HEK293 (cell line): ENCODE results near the gene KIR3DL2.
"Not testable (repeated sequence)": the region's sequence is repeated elsewhere in the genome, so short reads cannot be mapped to it uniquely, and the experiment has no call there.

Experiments
- CTCF ChIA-PET: fragments of 350-600 bp; formaldehyde crosslinking; extraction: SDS; loops from one replicate; lab custom pipeline; 2021; ENCODE audit warnings: antibody characterized with exemption; lab: Yijun Ruan, JAX
- POLR2A ChIA-PET: fragments of 300-600 bp; formaldehyde crosslinking; extraction: SDS; loops from one replicate; lab custom pipeline; 2020; ENCODE audit warnings: antibody characterized with exemption, inconsistent platforms; lab: Yijun Ruan, JAX
- H3K27ac ChIP-seq: fragments of 200-500 bp; sonication (Bioruptor generic); 2 replicates; pipeline ENCODE4 v1.5.1; 2014; ENCODE audit warnings: low read depth, low read length, control low read depth, inconsistent platforms; ENCODE audit errors: extremely low read depth
- H3K36me3 ChIP-seq, 2 experiments: fragments of 200-500 bp in 1 of 2; sonication (Bioruptor generic) in 1 of 2; 1 replicate in 1 of 2; 2 replicates in 1 of 2; pipeline ENCODE4 v1.5.1; 2014 to 2017; ENCODE audit warnings: inconsistent platforms in 2 of 2, low read length in 2 of 2; ENCODE audit not compliant: control insufficient read depth in 2 of 2, insufficient read depth in 1 of 2
- H3K4me1 ChIP-seq: fragments of 200-500 bp; sonication (Bioruptor generic); 2 replicates; pipeline ENCODE4 v1.5.1; 2014; ENCODE audit warnings: mild to moderate bottlenecking, low read length, inconsistent platforms; ENCODE audit not compliant: control insufficient read depth, insufficient read depth
- H3K4me3 ChIP-seq: 2 replicates; pipeline ENCODE4 v1.5.1; 2011; ENCODE audit warnings: low read depth, mild to moderate bottlenecking, control low read depth, low read length, moderate library complexity
- H3K9me3 ChIP-seq: fragments of 200-500 bp; sonication (Bioruptor generic); 2 replicates; pipeline ENCODE4 v1.5.1; 2014; ENCODE audit warnings: low read depth, low read length, inconsistent platforms; ENCODE audit not compliant: control insufficient read depth, insufficient read depth
- GLI2 ChIP-seq: fragments of 450-650 bp; formaldehyde crosslinking; IDR thresholded peaks from 2 replicates; pipeline ENCODE4; 2017; ENCODE audit warnings: missing biosample characterization, missing genetic modification characterization, low read depth, borderline replicate concordance
- HOXA7 ChIP-seq: sonication (generic); formaldehyde crosslinking; IDR thresholded peaks from 2 replicates; pipeline ENCODE4 v1.8.1; 2022; ENCODE audit warnings: missing genetic modification reagents, borderline replicate concordance
- HOXC10 ChIP-seq: sonication (generic); formaldehyde crosslinking; IDR thresholded peaks from 2 replicates; pipeline ENCODE4 v1.8.1; 2023; ENCODE audit warnings: mild to moderate bottlenecking, missing genetic modification reagents
- HOXD13 ChIP-seq: sonication (generic); formaldehyde crosslinking; IDR thresholded peaks from 2 replicates; pipeline ENCODE4 v1.8.0; 2022; ENCODE audit warnings: missing genetic modification reagents, borderline replicate concordance
- SETDB1 ChIP-seq: IDR thresholded peaks from one replicate; pipeline ENCODE4 v1.6.1; 2017; ENCODE audit warnings: mild to moderate bottlenecking, low read length, moderate library complexity, mixed read lengths; ENCODE audit not compliant: insufficient read length
- ZNF121 ChIP-seq: fragments of 450-650 bp; formaldehyde crosslinking; IDR thresholded peaks from 2 replicates; pipeline ENCODE4 v1.5.1; 2016; ENCODE audit warnings: missing biosample characterization, missing genetic modification characterization
- ZNF184 ChIP-seq: fragments of 450-650 bp; IDR thresholded peaks from 2 replicates; pipeline ENCODE4 v1.5.1; 2018; ENCODE audit warnings: missing biosample characterization, mild to moderate bottlenecking, missing genetic modification characterization
- ZNF624 ChIP-seq: fragments of 450-650 bp; formaldehyde crosslinking; IDR thresholded peaks from 2 replicates; pipeline ENCODE4 v1.5.1; 2017; ENCODE audit warnings: missing biosample characterization, missing genetic modification characterization
- ZNF670 ChIP-seq: fragments of 450-650 bp; formaldehyde crosslinking; IDR thresholded peaks from 2 replicates; pipeline ENCODE4 v1.5.1; 2016; ENCODE audit warnings: missing biosample characterization, missing genetic modification characterization, low read depth
- ZNF677 ChIP-seq: fragments of 450-650 bp; IDR thresholded peaks from 2 replicates; pipeline ENCODE4 v1.5.0; 2018; ENCODE audit warnings: missing biosample characterization, mild to moderate bottlenecking, missing genetic modification characterization, moderate library complexity
- ZNF768 ChIP-seq: fragments of 450-650 bp; formaldehyde crosslinking; IDR thresholded peaks from 2 replicates; pipeline ENCODE4 v1.5.1; 2018; ENCODE audit warnings: missing biosample characterization, mild to moderate bottlenecking, missing genetic modification characterization
- ZNF830 ChIP-seq: fragments of 450-650 bp; IDR thresholded peaks from 2 replicates; pipeline ENCODE4 v1.5.0; 2018; ENCODE audit warnings: missing biosample characterization, missing genetic modification characterization, low read depth, mild to moderate bottlenecking, moderate library complexity
- ZSCAN30 ChIP-seq: fragments of 450-650 bp; IDR thresholded peaks from 2 replicates; pipeline ENCODE4 v1.5.1; 2018; ENCODE audit warnings: missing biosample characterization, mild to moderate bottlenecking, missing genetic modification characterization, moderate library complexity
- TF ChIP-seq, protein P1 (sequence below): fragments of 450-650 bp; formaldehyde crosslinking; IDR thresholded peaks from 2 replicates; pipeline ENCODE4 v1.5.1; 2016; ENCODE audit warnings: missing biosample characterization, missing genetic modification characterization, low read depth
- TF ChIP-seq, protein P2 (sequence below): fragments of 450-650 bp; IDR thresholded peaks from 2 replicates; pipeline ENCODE4 v1.5.1; 2018; ENCODE audit warnings: missing biosample characterization, missing genetic modification characterization
- TF ChIP-seq, protein P3 (sequence below): fragments of 450-650 bp; formaldehyde crosslinking; IDR thresholded peaks from 2 replicates; pipeline ENCODE4 v1.5.0; 2017; ENCODE audit warnings: missing biosample characterization, missing genetic modification characterization, borderline replicate concordance

The KIR3DL2 gene

DNA sequence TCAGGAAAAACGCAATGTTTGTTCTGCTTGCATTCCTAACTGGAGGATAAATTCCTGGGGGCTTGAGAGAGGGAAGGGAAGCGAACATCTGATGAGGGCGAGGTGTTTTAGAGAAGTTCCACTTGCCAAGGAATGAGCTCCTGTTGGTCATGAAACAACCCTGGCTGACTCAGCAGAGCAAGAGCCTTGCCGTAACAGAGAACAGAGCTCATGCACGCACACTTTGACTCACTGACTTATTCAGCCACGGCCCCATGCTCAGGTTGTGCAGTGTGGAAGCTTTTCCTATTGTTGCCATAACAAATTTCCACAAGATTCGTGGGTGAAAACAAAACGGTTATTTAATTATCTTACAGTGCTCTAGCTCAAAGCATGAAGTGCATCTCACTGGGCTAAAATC lies 7.1 kb upstream of the KIR3DL2 start:
- POLR2A ChIA-PET, H3K27ac ChIP-seq, H3K4me1 ChIP-seq, H3K4me3 ChIP-seq, H3K36me3 ChIP-seq, CTCF ChIA-PET, H3K9me3 ChIP-seq: not testable (repeated sequence)

DNA sequence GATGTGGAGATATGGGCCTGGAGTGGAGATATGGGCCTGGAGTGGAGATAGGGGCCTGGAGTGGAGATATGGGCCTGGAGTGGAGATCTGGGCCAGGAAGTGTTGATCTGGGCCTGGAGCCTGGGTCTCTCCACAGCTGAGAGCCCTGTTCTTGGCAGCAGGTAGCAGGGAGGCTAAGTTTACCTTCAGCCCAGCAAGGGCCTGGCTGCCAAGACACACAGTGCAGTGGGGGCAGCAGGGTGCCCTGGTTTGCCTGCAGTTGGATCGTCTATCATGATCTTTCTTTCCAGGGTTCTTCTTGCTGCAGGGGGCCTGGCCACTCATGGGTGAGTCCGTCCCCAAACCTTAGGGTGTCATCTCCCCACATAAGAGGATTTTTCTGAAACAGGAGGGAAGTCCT lies 687 bp downstream of the KIR3DL2 start:
- ChIA-PET POLR2A (no interaction called here), CTCF (no interaction called here)
- no peak for TF ChIP-seq ZNF184 (tag by site-specific recombination)
- TF ChIP-seq HOXC10 = no peak
- TF ChIP-seq, protein P1, sequence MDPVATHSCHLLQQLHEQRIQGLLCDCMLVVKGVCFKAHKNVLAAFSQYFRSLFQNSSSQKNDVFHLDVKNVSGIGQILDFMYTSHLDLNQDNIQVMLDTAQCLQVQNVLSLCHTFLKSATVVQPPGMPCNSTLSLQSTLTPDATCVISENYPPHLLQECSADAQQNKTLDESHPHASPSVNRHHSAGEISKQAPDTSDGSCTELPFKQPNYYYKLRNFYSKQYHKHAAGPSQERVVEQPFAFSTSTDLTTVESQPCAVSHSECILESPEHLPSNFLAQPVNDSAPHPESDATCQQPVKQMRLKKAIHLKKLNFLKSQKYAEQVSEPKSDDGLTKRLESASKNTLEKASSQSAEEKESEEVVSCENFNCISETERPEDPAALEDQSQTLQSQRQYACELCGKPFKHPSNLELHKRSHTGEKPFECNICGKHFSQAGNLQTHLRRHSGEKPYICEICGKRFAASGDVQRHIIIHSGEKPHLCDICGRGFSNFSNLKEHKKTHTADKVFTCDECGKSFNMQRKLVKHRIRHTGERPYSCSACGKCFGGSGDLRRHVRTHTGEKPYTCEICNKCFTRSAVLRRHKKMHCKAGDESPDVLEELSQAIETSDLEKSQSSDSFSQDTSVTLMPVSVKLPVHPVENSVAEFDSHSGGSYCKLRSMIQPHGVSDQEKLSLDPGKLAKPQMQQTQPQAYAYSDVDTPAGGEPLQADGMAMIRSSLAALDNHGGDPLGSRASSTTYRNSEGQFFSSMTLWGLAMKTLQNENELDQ (tag by site-specific recombination) = no peak
- no peak for TF ChIP-seq SETDB1
- no peak for TF ChIP-seq ZNF768
- no peak for TF ChIP-seq HOXA7
- TF ChIP-seq ZSCAN30 (tag by site-specific recombination) = no peak
- no peak for TF ChIP-seq HOXD13 (CRISPR knock-in tag)
- TF ChIP-seq ZNF830 = no peak
- TF ChIP-seq, protein P2, sequence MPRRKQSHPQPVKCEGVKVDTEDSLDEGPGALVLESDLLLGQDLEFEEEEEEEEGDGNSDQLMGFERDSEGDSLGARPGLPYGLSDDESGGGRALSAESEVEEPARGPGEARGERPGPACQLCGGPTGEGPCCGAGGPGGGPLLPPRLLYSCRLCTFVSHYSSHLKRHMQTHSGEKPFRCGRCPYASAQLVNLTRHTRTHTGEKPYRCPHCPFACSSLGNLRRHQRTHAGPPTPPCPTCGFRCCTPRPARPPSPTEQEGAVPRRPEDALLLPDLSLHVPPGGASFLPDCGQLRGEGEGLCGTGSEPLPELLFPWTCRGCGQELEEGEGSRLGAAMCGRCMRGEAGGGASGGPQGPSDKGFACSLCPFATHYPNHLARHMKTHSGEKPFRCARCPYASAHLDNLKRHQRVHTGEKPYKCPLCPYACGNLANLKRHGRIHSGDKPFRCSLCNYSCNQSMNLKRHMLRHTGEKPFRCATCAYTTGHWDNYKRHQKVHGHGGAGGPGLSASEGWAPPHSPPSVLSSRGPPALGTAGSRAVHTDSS = no peak
- TF ChIP-seq ZNF670 (tag by site-specific recombination) = no peak
- TF ChIP-seq ZNF121 (tag by site-specific recombination) = no peak
- no peak for TF ChIP-seq ZNF677 (tag by site-specific recombination)
- TF ChIP-seq, protein P3, sequence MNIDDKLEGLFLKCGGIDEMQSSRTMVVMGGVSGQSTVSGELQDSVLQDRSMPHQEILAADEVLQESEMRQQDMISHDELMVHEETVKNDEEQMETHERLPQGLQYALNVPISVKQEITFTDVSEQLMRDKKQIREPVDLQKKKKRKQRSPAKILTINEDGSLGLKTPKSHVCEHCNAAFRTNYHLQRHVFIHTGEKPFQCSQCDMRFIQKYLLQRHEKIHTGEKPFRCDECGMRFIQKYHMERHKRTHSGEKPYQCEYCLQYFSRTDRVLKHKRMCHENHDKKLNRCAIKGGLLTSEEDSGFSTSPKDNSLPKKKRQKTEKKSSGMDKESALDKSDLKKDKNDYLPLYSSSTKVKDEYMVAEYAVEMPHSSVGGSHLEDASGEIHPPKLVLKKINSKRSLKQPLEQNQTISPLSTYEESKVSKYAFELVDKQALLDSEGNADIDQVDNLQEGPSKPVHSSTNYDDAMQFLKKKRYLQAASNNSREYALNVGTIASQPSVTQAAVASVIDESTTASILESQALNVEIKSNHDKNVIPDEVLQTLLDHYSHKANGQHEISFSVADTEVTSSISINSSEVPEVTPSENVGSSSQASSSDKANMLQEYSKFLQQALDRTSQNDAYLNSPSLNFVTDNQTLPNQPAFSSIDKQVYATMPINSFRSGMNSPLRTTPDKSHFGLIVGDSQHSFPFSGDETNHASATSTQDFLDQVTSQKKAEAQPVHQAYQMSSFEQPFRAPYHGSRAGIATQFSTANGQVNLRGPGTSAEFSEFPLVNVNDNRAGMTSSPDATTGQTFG (tag by site-specific recombination) = no peak
- Histone ChIP-seq H3K4me3 (no peak overlapping the region), H3K36me3 (no peaks in the 10 kb centered on the region), H3K27ac (no peak overlapping the region), H3K4me1 (no peaks in the 10 kb centered on the region), H3K9me3 (no peaks in the 10 kb centered on the region; the same call in 1 of the 2 replicates)

DNA sequence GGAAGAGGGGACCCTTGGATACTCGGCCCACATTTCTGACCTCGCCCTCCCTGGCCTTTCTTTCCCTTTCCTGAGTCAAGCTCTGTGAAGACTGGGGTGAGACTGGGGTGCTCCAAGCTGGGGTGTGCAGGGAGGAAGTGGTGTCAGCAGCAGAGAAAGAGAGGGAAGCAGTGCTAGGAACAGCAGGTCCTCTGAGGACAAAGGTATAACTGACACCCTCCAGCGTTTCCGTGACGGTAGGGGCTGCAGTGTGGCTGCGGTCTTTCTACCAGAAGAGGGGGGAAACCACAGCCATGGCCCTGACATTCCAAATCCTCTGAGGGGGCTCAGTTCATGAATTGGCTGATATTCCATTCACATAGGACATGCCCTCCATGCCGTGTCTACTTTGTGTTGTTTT lies 1.1 kb downstream of the KIR3DL2 start:
- ChIA-PET POLR2A (no interaction called here), CTCF (no interaction called here)
- Histone ChIP-seq H3K27ac (no peak overlapping the region), H3K4me3 (no peak overlapping the region), H3K4me1 (no peaks in the 10 kb centered on the region), H3K9me3 (no peaks in the 10 kb centered on the region; the same call in 1 of the 2 replicates), H3K36me3 (no peaks in the 10 kb centered on the region)
- TF ChIP-seq GLI2 (tag by site-specific recombination) (no peak), ZNF624 (tag by site-specific recombination) (no peak)

DNA sequence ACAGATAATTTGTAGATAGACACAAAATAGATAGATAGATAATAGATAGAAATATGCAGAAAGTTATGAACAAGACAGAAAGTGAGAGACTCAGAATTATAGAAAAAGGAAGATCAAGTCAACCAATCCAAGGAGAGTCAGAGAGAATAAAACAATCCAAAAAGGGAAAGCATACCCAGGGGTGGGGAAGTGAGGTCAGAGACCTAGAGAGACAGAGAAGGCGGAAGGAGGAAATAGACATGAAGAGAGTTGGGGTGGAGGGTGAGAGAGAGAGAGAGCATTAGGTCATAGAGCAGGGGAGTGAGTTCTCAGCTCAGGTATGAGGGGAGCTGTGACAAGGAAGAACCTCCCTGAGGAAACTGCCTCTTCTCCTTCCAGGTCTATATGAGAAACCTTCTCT lies 5.0 kb downstream of the KIR3DL2 start:
- CTCF ChIA-PET, H3K9me3 ChIP-seq, POLR2A ChIA-PET, H3K4me3 ChIP-seq, H3K27ac ChIP-seq, H3K36me3 ChIP-seq, H3K4me1 ChIP-seq: not testable (repeated sequence)

DNA sequence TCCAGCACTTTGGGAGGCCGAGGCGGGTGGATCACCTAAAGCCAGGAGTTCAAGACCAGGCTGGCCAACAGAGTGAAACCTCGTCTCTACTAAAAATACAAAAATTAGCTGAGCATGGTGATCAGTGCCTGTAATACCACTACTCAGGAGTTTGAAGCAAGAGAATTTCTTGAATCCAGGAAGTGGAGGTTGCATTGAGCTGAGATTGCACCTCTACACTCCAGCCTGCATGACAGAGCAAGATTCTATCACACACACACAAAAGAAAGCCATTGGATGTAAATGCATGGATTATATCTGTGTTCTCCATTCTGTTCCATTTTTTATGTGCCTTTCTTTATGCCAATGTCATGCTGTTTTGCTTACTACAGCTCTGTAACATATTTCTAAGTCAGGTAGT lies 8.2 kb downstream of the KIR3DL2 start:
- H3K4me1 ChIP-seq, POLR2A ChIA-PET, H3K4me3 ChIP-seq, H3K27ac ChIP-seq, H3K36me3 ChIP-seq, H3K9me3 ChIP-seq: not testable (repeated sequence)
- CTCF ChIA-PET = interaction anchor here (0.6 kb wide), 1 partner anchor 31 kb away, joined by 3 read pairs; no protein-coding TSS in a partner anchor

DNA sequence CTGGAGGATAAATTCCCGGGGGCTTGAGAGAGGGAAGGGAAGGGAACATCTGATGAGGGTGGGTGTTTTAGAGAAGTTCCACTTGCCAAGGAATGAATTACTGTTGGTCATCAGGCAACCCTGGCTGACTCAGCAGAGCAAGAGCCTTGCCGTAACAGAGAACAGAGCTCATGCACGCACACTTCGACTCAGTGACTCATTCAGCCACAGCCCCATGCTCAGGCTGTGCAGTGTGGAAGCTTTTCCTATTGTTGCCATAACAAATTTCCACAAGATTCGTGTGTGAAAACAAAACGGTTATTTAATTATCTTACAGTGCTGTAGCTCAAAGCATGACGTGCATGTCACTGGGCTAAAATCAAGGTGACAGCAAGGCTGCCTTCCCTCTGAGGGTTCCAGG lies 9.2 kb downstream of the KIR3DL2 start:
- H3K4me1 ChIP-seq, H3K9me3 ChIP-seq, H3K27ac ChIP-seq, H3K4me3 ChIP-seq, POLR2A ChIA-PET, H3K36me3 ChIP-seq: not testable (repeated sequence)
- CTCF ChIA-PET = interaction anchor here (0.6 kb wide), 1 partner anchor 30 kb away, joined by 3 read pairs; no protein-coding TSS in a partner anchor
